SK-N-SH (cell line): ENCODE results near the gene DPEP2NB. TPM values are rescaled to one million over a fixed set of nuclear protein-coding genes. Genes with fewer than 3 reads are reported as not detected.

ENCODE experiments used
- CTCF ChIA-PET: fragments of 300-600, 350-600 bp; formaldehyde crosslinking; extraction: SDS; loops from one replicate; lab custom pipeline; 2021; lab: Yijun Ruan, JAX
- POLR2A ChIA-PET: fragments of 350-600 bp; sonication (Branson Sonifier 250); formaldehyde crosslinking; extraction: SDS; loops from one replicate; lab custom pipeline; 2020; ENCODE audit warnings: antibody characterized with exemption, inconsistent platforms; lab: Yijun Ruan, JAX
- DNase-seq: peaks from one replicate; pipeline ENCODE4 v3.0.0; 2012
- H2AFZ ChIP-seq: fragments of 200-600 bp; sonication (generic); 2 replicates; pipeline ENCODE4 v1.8.1; 2016; ENCODE audit warnings: antibody characterized with exemption, mild to moderate bottlenecking, low read depth
- H3F3A ChIP-seq: fragments of 200-600 bp; sonication (generic); replicated peaks from 2 replicates; pipeline ENCODE3; 2016; ENCODE audit warnings: antibody characterized with exemption, mild to moderate bottlenecking; ENCODE audit not compliant: insufficient read depth
- H3K27ac ChIP-seq, 2 experiments: fragments of 200-500 bp in 1 of 2; fragments of 200-600 bp in 1 of 2; sonication (Bioruptor generic) in 1 of 2; sonication (generic), shearing (Covaris generic) in 1 of 2; 2 replicates each; pipeline versions ENCODE4 v1.5.1 to v1.6.1; 2014 to 2016; ENCODE audit warnings: low read depth in 2 of 2, inconsistent platforms in 1 of 2, low read length in 1 of 2, mild to moderate bottlenecking in 1 of 2, mixed read lengths in 1 of 2
- H3K27me3 ChIP-seq: fragments of 200-600 bp; sonication (generic), shearing (Covaris generic); 2 replicates; pipeline ENCODE4 v1.6.1; 2016; ENCODE audit warnings: mixed run types; ENCODE audit not compliant: insufficient read depth
- H3K36me3 ChIP-seq, 2 experiments: fragments of 200-500 bp in 1 of 2; fragments of 200-600 bp in 1 of 2; sonication (Bioruptor generic) in 1 of 2; sonication (generic) in 1 of 2; replicated peaks in 1 of 2; 2 replicates each; pipeline versions ENCODE3 to v1.5.1; 2014 to 2016; ENCODE audit warnings: low read length in 1 of 2, mild to moderate bottlenecking in 1 of 2; ENCODE audit not compliant: insufficient read depth in 2 of 2, control insufficient read depth in 1 of 2
- H3K4me1 ChIP-seq, 2 experiments: fragments of 200-500 bp in 1 of 2; fragments of 200-600 bp in 1 of 2; sonication (Bioruptor generic) in 1 of 2; sonication (generic), shearing (Covaris generic) in 1 of 2; 2 replicates each; pipeline versions ENCODE4 v1.5.1 to v1.6.1; 2014 to 2016; ENCODE audit warnings: low read depth in 1 of 2, low read length in 1 of 2, mixed run types in 1 of 2; ENCODE audit not compliant: insufficient read depth in 2 of 2, control insufficient read depth in 1 of 2
- H3K4me2 ChIP-seq: fragments of 200-600 bp; sonication (generic), shearing (Covaris generic); 2 replicates; pipeline ENCODE4 v1.6.1; 2017; ENCODE audit warnings: mixed run types
- H3K4me3 ChIP-seq, 2 experiments: fragments of 200-500 bp in 1 of 2; fragments of 200-600 bp in 1 of 2; sonication (Bioruptor generic) in 1 of 2; sonication (generic), shearing (Covaris generic) in 1 of 2; 2 replicates each; pipeline versions ENCODE4 v1.5.1 to v1.8.1; 2014 to 2016; ENCODE audit warnings: low read depth in 2 of 2, inconsistent platforms in 1 of 2, low read length in 1 of 2, mild to moderate bottlenecking in 1 of 2, mixed read lengths in 1 of 2, moderate library complexity in 1 of 2
- H3K79me2 ChIP-seq: fragments of 200-600 bp; sonication (generic); 2 replicates; pipeline ENCODE4 v1.8.1; 2017; ENCODE audit warnings: mild to moderate bottlenecking; ENCODE audit not compliant: insufficient read depth
- H3K9ac ChIP-seq: fragments of 200-600 bp; sonication (generic); 2 replicates; pipeline ENCODE4 v1.6.1; 2017; ENCODE audit warnings: mixed run types
- H3K9me2 ChIP-seq: fragments of 200-600 bp; sonication (generic); 2 replicates; pipeline ENCODE4 v1.6.1; 2017; ENCODE audit warnings: mixed run types
- H3K9me3 ChIP-seq: fragments of 200-600 bp; sonication (generic); 2 replicates; pipeline ENCODE4 v1.6.1; 2017; ENCODE audit warnings: mixed run types, mild to moderate bottlenecking, moderate library complexity
- H4K20me1 ChIP-seq: fragments of 200-600 bp; sonication (generic); 2 replicates; pipeline ENCODE4 v1.6.1; 2017; ENCODE audit warnings: mild to moderate bottlenecking, mixed run types; ENCODE audit not compliant: insufficient read depth
- CHD2 ChIP-seq: fragments of 150-350 bp; IDR thresholded peaks from 2 replicates; pipeline ENCODE4 v1.6.1; 2018; ENCODE audit warnings: low read length; ENCODE audit not compliant: partially characterized antibody
- FOSL2 ChIP-seq: IDR thresholded peaks from 2 replicates; pipeline ENCODE4 v1.4.0; 2012; ENCODE audit warnings: low read depth, mild to moderate bottlenecking, moderate library complexity, borderline replicate concordance
- GABPA ChIP-seq: IDR thresholded peaks from 2 replicates; pipeline ENCODE4 v1.4.0; 2012; ENCODE audit warnings: low read depth, mild to moderate bottlenecking
- NFIC ChIP-seq: IDR thresholded peaks from 2 replicates; pipeline ENCODE4 v1.4.0; 2012; ENCODE audit warnings: borderline replicate concordance
- NRF1 ChIP-seq: IDR thresholded peaks from 2 replicates; pipeline ENCODE4 v1.6.1; 2012; ENCODE audit warnings: low read depth, mild to moderate bottlenecking, low read length
- RAD21 ChIP-seq: IDR thresholded peaks from 2 replicates; pipeline ENCODE4 v1.6.1; 2012; ENCODE audit warnings: mild to moderate bottlenecking, low read length
- RXRA ChIP-seq: IDR thresholded peaks from 2 replicates; pipeline ENCODE4 v1.4.0; 2012; ENCODE audit warnings: low read depth, mild to moderate bottlenecking, borderline replicate concordance
- SIN3A ChIP-seq: IDR thresholded peaks from 2 replicates; pipeline ENCODE4 v1.6.1; 2012; ENCODE audit warnings: low read depth, mild to moderate bottlenecking, low read length, moderate library complexity, borderline replicate concordance
- SMC3 ChIP-seq: IDR thresholded peaks from 2 replicates; pipeline ENCODE4 v1.6.1; 2012; ENCODE audit warnings: low read depth, low read length, improper control_type of control experiment
- TCF12 ChIP-seq: IDR thresholded peaks from 2 replicates; pipeline ENCODE4 v1.4.0; 2012
- TEAD4 ChIP-seq: IDR thresholded peaks from 2 replicates; pipeline ENCODE4 v1.4.0; 2012; ENCODE audit warnings: mild to moderate bottlenecking, borderline replicate concordance; ENCODE audit not compliant: insufficient read depth
- YY1 ChIP-seq: IDR thresholded peaks from 2 replicates; pipeline ENCODE4 v1.4.0; 2012; ENCODE audit warnings: low read depth, mild to moderate bottlenecking
- WGBS: methylation state at CpG from one replicate; pipeline ENCODE4 v1.1.6; 2017; ENCODE audit warnings: low lambda C conversion rate; 5-methylcytosine and 5-hydroxymethylcytosine counted together
- polyA plus RNA-seq, 3 experiments: library from polyadenylated mRNA; depleted of rRNA; stranded (reverse); fragments of >200 nt; gene quantifications; 2 replicates each; pipeline ENCODE4 v1.2.3, GENCODE V29; 2012
- TF ChIP-seq, protein P1 (sequence below): IDR thresholded peaks from 2 replicates; pipeline ENCODE4 v1.4.0; 2012; ENCODE audit warnings: low read depth, borderline replicate concordance
- TF ChIP-seq, protein P2 (sequence below): IDR thresholded peaks from 2 replicates; pipeline ENCODE4 v1.6.1; 2012; ENCODE audit warnings: mild to moderate bottlenecking, low read depth, low read length, moderate library complexity
- TF ChIP-seq, protein P3 (sequence below): IDR thresholded peaks from 2 replicates; pipeline ENCODE4 v1.4.0; 2012; ENCODE audit warnings: low read depth
- TF ChIP-seq, protein P4 (sequence below): IDR thresholded peaks from 2 replicates; pipeline ENCODE4 v1.4.0; 2012; ENCODE audit warnings: low read depth, borderline replicate concordance
- TF ChIP-seq, protein P5 (sequence below): fragments of 200-600 bp; sonication (generic); IDR thresholded peaks from 2 replicates; pipeline ENCODE4 v1.6.1; 2017; ENCODE audit warnings: antibody characterized with exemption, mild to moderate bottlenecking, moderate library complexity

The DPEP2NB gene
- polyA plus RNA-seq, 1 of the 3 experiments (the other 2 are of a cell fraction): not detected

DNA sequence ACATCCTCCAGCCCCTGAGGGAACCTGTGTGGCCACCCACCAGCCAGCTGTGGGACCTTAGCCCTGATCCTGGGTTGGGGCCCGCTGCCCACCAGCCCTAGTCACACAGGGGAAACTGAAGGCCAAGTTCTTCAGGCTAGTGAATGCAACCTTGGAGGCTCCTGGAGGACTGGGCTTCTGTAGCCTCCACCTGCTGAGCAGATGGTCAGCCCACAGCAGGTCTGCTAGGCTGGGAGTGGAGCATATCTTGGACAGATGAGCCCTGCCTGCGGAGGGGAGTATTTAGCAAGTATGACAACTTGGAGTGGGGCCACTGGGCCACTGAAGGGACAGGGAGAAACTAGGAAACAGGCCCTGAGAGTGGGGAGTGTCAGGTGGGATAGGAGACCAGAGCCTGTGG lies 39.5 kb downstream of the DPEP2NB start:
- 64% methylated on average over 1 of the region's 2 CpGs for WGBS
- H3K4me2 ChIP-seq: no peak overlapping the region
- ChIA-PET CTCF (no interaction called here), POLR2A (interaction anchor here (0.6 kb wide), 1 partner anchor 49 kb away, joined by 3 read pairs; no protein-coding TSS in a partner anchor)
- H3K9me2 ChIP-seq: no peaks in the 10 kb centered on the region
- no peaks in the 10 kb centered on the region; the same call in 1 of the 2 replicates for H3K27me3 ChIP-seq
- no peak overlapping the region for H3K27ac ChIP-seq
- H3K4me3 ChIP-seq: no peak overlapping the region
- H3K9me3 ChIP-seq: no peaks in the 10 kb centered on the region
- H3K79me2 ChIP-seq: no peaks in the 10 kb centered on the region
- DNase-seq: no peak
- H3K36me3 ChIP-seq: no peaks in the 10 kb centered on the region
- H3K9ac ChIP-seq: no peak overlapping the region
- no peak overlapping the region for H2AFZ ChIP-seq
- TF ChIP-seq NRF1 (no peak), FOSL2 (no peak), RXRA (no peak), TEAD4 (no peak), GABPA (no peak), TCF12 (no peak), SIN3A (no peak), RAD21 (no peak), YY1 (no peak), NFIC (no peak), SMC3 (no peak), CHD2 (no peak)
- TF ChIP-seq, protein P1, sequence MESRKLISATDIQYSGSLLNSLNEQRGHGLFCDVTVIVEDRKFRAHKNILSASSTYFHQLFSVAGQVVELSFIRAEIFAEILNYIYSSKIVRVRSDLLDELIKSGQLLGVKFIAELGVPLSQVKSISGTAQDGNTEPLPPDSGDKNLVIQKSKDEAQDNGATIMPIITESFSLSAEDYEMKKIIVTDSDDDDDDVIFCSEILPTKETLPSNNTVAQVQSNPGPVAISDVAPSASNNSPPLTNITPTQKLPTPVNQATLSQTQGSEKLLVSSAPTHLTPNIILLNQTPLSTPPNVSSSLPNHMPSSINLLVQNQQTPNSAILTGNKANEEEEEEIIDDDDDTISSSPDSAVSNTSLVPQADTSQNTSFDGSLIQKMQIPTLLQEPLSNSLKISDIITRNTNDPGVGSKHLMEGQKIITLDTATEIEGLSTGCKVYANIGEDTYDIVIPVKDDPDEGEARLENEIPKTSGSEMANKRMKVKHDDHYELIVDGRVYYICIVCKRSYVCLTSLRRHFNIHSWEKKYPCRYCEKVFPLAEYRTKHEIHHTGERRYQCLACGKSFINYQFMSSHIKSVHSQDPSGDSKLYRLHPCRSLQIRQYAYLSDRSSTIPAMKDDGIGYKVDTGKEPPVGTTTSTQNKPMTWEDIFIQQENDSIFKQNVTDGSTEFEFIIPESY: no peak
- TF ChIP-seq, protein P2, sequence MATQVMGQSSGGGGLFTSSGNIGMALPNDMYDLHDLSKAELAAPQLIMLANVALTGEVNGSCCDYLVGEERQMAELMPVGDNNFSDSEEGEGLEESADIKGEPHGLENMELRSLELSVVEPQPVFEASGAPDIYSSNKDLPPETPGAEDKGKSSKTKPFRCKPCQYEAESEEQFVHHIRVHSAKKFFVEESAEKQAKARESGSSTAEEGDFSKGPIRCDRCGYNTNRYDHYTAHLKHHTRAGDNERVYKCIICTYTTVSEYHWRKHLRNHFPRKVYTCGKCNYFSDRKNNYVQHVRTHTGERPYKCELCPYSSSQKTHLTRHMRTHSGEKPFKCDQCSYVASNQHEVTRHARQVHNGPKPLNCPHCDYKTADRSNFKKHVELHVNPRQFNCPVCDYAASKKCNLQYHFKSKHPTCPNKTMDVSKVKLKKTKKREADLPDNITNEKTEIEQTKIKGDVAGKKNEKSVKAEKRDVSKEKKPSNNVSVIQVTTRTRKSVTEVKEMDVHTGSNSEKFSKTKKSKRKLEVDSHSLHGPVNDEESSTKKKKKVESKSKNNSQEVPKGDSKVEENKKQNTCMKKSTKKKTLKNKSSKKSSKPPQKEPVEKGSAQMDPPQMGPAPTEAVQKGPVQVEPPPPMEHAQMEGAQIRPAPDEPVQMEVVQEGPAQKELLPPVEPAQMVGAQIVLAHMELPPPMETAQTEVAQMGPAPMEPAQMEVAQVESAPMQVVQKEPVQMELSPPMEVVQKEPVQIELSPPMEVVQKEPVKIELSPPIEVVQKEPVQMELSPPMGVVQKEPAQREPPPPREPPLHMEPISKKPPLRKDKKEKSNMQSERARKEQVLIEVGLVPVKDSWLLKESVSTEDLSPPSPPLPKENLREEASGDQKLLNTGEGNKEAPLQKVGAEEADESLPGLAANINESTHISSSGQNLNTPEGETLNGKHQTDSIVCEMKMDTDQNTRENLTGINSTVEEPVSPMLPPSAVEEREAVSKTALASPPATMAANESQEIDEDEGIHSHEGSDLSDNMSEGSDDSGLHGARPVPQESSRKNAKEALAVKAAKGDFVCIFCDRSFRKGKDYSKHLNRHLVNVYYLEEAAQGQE: no peak
- TF ChIP-seq, protein P3, sequence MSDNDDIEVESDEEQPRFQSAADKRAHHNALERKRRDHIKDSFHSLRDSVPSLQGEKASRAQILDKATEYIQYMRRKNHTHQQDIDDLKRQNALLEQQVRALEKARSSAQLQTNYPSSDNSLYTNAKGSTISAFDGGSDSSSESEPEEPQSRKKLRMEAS: no peak
- TF ChIP-seq, protein P4, sequence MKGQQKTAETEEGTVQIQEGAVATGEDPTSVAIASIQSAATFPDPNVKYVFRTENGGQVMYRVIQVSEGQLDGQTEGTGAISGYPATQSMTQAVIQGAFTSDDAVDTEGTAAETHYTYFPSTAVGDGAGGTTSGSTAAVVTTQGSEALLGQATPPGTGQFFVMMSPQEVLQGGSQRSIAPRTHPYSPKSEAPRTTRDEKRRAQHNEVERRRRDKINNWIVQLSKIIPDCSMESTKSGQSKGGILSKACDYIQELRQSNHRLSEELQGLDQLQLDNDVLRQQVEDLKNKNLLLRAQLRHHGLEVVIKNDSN: no peak
- TF ChIP-seq, protein P5, sequence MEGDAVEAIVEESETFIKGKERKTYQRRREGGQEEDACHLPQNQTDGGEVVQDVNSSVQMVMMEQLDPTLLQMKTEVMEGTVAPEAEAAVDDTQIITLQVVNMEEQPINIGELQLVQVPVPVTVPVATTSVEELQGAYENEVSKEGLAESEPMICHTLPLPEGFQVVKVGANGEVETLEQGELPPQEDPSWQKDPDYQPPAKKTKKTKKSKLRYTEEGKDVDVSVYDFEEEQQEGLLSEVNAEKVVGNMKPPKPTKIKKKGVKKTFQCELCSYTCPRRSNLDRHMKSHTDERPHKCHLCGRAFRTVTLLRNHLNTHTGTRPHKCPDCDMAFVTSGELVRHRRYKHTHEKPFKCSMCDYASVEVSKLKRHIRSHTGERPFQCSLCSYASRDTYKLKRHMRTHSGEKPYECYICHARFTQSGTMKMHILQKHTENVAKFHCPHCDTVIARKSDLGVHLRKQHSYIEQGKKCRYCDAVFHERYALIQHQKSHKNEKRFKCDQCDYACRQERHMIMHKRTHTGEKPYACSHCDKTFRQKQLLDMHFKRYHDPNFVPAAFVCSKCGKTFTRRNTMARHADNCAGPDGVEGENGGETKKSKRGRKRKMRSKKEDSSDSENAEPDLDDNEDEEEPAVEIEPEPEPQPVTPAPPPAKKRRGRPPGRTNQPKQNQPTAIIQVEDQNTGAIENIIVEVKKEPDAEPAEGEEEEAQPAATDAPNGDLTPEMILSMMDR: no peak
- H4K20me1 ChIP-seq: no peaks in the 10 kb centered on the region
- H3F3A ChIP-seq: no peaks in the 10 kb centered on the region
- H3K4me1 ChIP-seq: no peaks in the 10 kb centered on the region
